GM18508 (cell line): ENCODE measurements around the gene HOXB8.

Source experiments
- ATAC-seq: cut with Tn5 transposase; IDR thresholded peaks from one replicate; pipeline ENCODE4 v1.9.1; 2021; ENCODE audit warnings: moderate number of reproducible peaks; ENCODE audit not compliant: insufficient read depth, unreplicated experiment

HOXB8 gene

GRCh38 chr17:48625495-48626244 is 10.6 kb upstream of the HOXB8 start:
- no peak for ATAC-seq

- ATAC-seq: no peak
Observed at GRCh38 chr17:48624544-48625494, 9.7 kb upstream of the HOXB8 start.

GRCh38 chr17:48624118-48624517 is 9.0 kb upstream of the HOXB8 start:
- no peak for ATAC-seq

GRCh38 chr17:48623583-48623982 is 8.5 kb upstream of the HOXB8 start:
- ATAC-seq: no peak

- ATAC-seq: no peak
Observed at GRCh38 chr17:48622857-48623256, 7.8 kb upstream of the HOXB8 start.

GRCh38 chr17:48621410-48622392 is 6.6 kb upstream of the HOXB8 start:
- no peak for ATAC-seq

GRCh38 chr17:48620461-48621139 is 5.5 kb upstream of the HOXB8 start:
- no peak for ATAC-seq

- no peak for ATAC-seq
Observed at GRCh38 chr17:48619826-48620449, 4.8 kb upstream of the HOXB8 start.

GRCh38 chr17:48618256-48618896 is 3.3 kb upstream of the HOXB8 start:
- no peak for ATAC-seq

- ATAC-seq: no peak
Observed at GRCh38 chr17:48617471-48618255, 2.6 kb upstream of the HOXB8 start.

- ATAC-seq: no peak
Observed at GRCh38 chr17:48616717-48617470, 1.8 kb upstream of the HOXB8 start.

GRCh38 chr17:48615963-48616716 is 1.0 kb upstream of the HOXB8 start:
- no peak for ATAC-seq

- no peak for ATAC-seq
Observed at GRCh38 chr17:48613862-48614694, 1.0 kb downstream of the HOXB8 start.

- ATAC-seq: no peak
Observed at GRCh38 chr17:48612854-48613691, 2.0 kb downstream of the HOXB8 start.

GRCh38 chr17:48612456-48612853 is 2.6 kb downstream of the HOXB8 start:
- ATAC-seq: no peak
